22Rv1 (cell line): ENCODE results near the gene PRKACB.

ENCODE experiments used
- ZFX ChIP-seq: fragments of 450-650 bp; IDR thresholded peaks from 2 replicates; pipeline ENCODE4 v1.6.1; 2017; ENCODE audit warnings: antibody characterized with exemption, borderline replicate concordance
- TF ChIP-seq, protein P1 (sequence below): fragments of 450-650 bp; IDR thresholded peaks from 2 replicates; pipeline ENCODE4 v1.5.1; 2017; ENCODE audit warnings: mild to moderate bottlenecking

GRCh38 chr1:84096176-84096575 lies 47.9 kb upstream of the PRKACB start:
- TF ChIP-seq, protein P1, sequence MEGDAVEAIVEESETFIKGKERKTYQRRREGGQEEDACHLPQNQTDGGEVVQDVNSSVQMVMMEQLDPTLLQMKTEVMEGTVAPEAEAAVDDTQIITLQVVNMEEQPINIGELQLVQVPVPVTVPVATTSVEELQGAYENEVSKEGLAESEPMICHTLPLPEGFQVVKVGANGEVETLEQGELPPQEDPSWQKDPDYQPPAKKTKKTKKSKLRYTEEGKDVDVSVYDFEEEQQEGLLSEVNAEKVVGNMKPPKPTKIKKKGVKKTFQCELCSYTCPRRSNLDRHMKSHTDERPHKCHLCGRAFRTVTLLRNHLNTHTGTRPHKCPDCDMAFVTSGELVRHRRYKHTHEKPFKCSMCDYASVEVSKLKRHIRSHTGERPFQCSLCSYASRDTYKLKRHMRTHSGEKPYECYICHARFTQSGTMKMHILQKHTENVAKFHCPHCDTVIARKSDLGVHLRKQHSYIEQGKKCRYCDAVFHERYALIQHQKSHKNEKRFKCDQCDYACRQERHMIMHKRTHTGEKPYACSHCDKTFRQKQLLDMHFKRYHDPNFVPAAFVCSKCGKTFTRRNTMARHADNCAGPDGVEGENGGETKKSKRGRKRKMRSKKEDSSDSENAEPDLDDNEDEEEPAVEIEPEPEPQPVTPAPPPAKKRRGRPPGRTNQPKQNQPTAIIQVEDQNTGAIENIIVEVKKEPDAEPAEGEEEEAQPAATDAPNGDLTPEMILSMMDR, result no peak
- TF ChIP-seq ZFX, result no peak
